ENCODE data around the gene SOAT2.
"Not testable (repeated sequence)": the region's sequence is repeated elsewhere in the genome, so short reads cannot be mapped to it uniquely, and the experiment has no call there.

The SOAT2 gene

GRCh38 chr12:53105256-53105655, 2.0 kb downstream of the SOAT2 start:
- FAIRE-seq, result no peak
- no peak for TF ChIP-seq POLR2AphosphoS5 (IDR thresholded peaks at IDR 0.05; ENCODE audit: low read depth, low read length)
- TF ChIP-seq TAF1 (IDR thresholded peaks at IDR 0.05; ENCODE audit: borderline replicate concordance, low read depth, low read length), result no peak
- no peak for TF ChIP-seq POLR2A (IDR thresholded peaks at IDR 0.05; ENCODE audit: low read depth, low read length)
- no peak for DNase-seq (ENCODE audit: insufficient read length)

DNA sequence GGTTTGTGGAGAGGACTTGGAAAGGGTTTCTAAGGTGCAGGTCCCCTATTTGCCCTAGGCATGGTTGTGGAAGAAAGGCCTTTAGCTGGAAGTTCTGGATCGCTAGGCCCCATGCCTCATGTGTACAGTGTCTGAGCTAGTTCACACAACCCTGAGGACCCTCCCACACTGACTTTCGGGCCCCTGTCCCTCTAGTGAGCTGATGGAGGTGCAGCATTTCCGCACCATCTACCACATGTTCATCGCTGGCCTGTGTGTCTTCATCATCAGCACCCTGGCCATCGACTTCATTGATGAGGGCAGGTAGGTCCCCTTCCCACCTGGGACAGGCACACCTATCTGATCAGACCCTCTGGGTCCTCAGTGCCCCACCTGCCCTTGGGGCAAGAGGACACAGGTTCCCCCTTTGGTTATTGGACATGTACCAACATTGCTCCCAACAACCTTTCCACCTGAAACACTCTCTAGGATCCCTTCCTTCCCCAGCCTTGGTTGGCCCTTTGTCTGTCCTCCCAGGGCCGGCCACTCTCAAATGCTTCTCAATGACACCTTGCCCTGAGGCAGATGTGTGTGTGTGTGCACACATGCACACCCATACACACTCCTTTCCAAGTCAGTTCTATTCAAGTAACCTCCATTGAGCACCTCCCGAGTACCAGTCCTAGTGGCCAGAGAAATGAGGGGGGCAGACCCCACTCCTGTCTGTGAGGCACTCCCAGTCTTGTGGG, 2.6 kb downstream of the SOAT2 start:
- FAIRE-seq, result no peak
- no peak for DNase-seq (ENCODE audit: insufficient read length)
- TF ChIP-seq TAF1 (IDR thresholded peaks at IDR 0.05; ENCODE audit: borderline replicate concordance, low read depth, low read length) (no peak), POLR2A (IDR thresholded peaks at IDR 0.05; ENCODE audit: low read depth, low read length) (no peak)

DNA sequence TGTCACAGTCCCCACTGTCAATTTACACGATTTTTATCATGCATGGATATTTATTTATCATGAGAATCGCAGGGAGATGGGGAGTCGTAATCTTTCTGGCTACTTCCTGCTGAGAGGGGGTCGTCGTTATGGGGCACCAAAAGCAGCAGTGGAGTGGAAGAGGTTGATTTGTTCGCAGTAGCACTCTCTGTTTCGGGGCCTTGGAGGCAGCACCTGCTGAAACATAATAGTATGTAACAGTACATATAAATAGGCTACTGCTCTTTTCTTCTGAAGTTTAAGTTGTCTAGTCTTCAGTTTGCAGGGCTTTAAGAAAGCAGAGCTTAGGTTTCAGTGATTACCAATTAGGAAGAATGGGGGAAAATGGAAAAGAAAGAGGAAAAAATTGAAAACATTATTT, 3.8 kb downstream of the SOAT2 start:
- FAIRE-seq, result no peak
- TF ChIP-seq POLR2AphosphoS5 (IDR thresholded peaks at IDR 0.05; ENCODE audit: low read depth, low read length), result no peak
- TF ChIP-seq TAF1 (IDR thresholded peaks at IDR 0.05; ENCODE audit: borderline replicate concordance, low read depth, low read length), result no peak
- TF ChIP-seq POLR2A (IDR thresholded peaks at IDR 0.05; ENCODE audit: low read depth, low read length), result no peak

DNA sequence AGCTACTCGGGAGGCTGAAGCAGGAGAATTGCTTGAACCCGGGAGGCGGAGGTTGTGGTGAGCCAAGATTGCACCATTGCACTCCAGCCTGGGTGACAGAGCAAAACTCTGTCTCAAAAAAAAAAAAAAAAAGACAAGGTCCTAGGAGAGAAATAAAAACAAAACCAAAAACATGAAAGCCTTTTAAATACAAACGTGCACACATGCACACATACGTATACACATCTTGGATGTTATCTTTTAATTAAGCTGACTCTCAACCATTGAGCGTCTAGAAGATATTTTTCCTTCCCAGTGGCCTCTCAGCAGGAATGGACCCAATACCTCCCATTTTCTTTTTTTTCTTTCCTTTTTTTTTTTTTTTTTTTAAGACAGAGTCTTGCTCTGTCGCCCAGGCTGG, 9.1 kb downstream of the SOAT2 start:
- DNase-seq (ENCODE audit: insufficient read length); FAIRE-seq: not testable (repeated sequence)

More for the DNA sequence above, 3.8 kb downstream of the SOAT2 start:
- no peak for DNase-seq (ENCODE audit: insufficient read length)

DNA sequence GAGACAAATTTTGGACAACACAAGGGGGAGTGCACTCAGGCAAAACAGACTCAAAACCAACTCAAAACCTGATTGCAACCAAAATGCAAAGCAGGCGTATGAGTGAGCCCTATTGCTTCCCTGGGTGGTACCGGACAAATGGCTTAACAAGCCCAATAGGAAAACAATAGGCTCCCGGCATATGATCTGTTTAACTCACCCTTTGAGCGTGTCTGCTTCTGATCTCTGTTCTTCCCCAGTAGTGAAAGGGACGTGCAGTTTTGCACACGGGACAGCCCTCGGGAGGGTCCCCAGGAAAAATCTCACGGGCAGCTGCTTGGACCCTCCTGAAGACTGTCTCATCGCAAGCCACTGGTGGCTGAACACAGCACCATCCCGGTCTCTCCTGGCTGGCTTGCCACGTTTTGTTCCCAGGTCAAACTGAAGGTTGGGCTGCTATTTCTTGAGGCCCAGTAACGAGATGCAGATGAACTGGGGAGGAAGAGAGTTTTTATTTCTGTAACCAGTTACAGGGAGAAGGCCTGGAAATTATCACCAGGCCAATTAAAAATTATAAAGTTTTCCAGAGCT, 9.9 kb downstream of the SOAT2 start:
- FAIRE-seq, result no peak
- TF ChIP-seq TAF1 (IDR thresholded peaks at IDR 0.05; ENCODE audit: borderline replicate concordance, low read depth, low read length) (no peak), POLR2AphosphoS5 (IDR thresholded peaks at IDR 0.05; ENCODE audit: low read depth, low read length) (no peak), POLR2A (IDR thresholded peaks at IDR 0.05; ENCODE audit: low read depth, low read length) (no peak)
- DNase-seq (ENCODE audit: insufficient read length), result no peak

DNA sequence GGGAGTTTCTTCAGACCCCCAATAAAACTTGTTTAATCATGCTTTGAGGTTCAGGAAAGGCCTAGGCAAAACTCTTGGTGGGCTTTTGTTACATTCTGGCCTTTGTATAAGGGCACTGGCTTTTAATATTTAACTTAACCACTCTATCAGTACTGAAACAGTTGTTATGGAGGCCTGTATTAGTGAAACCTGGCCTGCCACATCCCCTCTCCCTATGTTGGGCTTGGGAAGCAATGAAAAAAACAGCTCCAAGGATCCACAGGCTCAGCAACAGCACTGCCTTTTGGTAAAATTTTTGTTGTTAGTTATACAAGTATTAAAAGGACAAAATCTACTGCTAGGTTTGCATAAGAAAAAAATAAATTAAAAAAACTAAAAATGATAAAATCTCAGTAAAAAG, 10.7 kb downstream of the SOAT2 start:
- DNase-seq (ENCODE audit: insufficient read length) (no peak), FAIRE-seq (no peak)
- TF ChIP-seq POLR2A (IDR thresholded peaks at IDR 0.05; ENCODE audit: low read depth, low read length) (no peak), TAF1 (IDR thresholded peaks at IDR 0.05; ENCODE audit: borderline replicate concordance, low read depth, low read length) (no peak), POLR2AphosphoS5 (IDR thresholded peaks at IDR 0.05; ENCODE audit: low read depth, low read length) (no peak)

- DNase-seq (ENCODE audit: insufficient read length) (no peak), FAIRE-seq (no peak)
- TF ChIP-seq POLR2A (IDR thresholded peaks at IDR 0.05; ENCODE audit: low read depth, low read length) (no peak), TAF1 (IDR thresholded peaks at IDR 0.05; ENCODE audit: borderline replicate concordance, low read depth, low read length) (no peak), POLR2AphosphoS5 (IDR thresholded peaks at IDR 0.05; ENCODE audit: low read depth, low read length) (no peak)
Measured at GRCh38 chr12:53115112-53115890, 12.0 kb downstream of the SOAT2 start.

DNA sequence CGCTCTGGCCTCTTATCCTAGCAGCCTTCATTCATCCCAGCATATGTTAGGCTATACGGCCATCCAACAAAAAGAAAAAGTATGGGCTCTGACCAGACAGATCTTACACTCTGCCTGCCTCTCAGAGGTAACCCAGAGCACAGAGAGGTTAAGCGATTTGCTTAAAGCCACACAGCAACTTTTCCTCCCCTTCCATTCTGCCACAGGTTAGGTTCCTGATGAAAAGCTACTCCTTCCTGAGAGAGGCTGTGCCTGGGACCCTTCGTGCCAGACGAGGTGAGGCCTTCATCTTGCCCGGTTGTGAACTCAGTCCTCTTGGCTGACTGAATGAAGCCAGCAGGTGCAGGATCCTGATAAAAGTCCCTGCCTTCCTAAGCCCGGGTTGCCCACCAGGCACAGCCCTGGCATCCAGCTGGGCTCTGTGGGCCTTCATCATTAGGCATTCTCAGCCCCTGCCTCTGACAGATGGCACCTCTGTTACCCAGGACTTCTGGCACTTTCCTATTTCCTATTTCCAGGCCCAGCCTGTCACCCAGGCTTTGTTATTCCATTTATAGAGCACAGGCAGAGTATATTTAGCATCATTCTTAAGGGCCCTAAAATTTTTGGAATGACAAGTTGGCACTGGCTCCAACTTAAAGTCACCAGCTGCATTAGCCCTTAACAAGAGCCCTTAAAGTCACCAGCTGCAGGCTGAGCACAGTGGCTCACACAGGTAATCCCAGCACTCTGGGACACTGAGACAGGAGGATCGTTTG, 12.8 kb downstream of the SOAT2 start:
- FAIRE-seq, result no peak
- DNase-seq (ENCODE audit: insufficient read length), result no peak
- TF ChIP-seq POLR2AphosphoS5 (IDR thresholded peaks at IDR 0.05; ENCODE audit: low read depth, low read length) (no peak), POLR2A (IDR thresholded peaks at IDR 0.05; ENCODE audit: low read depth, low read length) (no peak), TAF1 (IDR thresholded peaks at IDR 0.05; ENCODE audit: borderline replicate concordance, low read depth, low read length) (no peak)

DNA sequence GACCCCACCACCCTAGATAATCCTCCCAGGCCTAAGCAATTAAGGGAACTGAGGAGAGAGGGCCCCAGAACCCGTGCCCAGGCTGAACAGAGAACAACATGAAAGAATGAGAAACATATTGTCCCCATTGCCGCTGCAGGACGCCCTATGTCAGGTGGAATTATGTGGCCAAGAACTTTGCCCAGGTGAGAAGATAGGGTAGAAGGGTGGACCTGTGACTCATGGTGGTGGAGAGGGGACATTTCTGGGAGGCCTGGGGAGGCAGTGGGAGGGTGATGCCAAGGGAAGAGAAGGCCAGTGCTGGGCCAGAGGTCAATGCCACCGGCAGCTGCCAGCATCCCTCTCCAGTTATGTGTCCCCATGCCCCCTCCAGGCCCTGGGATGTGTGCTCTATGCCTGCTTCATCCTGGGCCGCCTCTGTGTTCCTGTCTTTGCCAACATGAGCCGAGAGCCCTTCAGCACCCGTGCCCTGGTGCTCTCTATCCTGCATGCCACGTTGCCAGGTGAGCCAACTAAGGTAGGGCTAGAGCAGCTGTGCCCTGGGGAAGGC, 15.5 kb downstream of the SOAT2 start:
- TF ChIP-seq POLR2A (IDR thresholded peaks at IDR 0.05; ENCODE audit: low read depth, low read length), result no peak
- no peak for TF ChIP-seq TAF1 (IDR thresholded peaks at IDR 0.05; ENCODE audit: borderline replicate concordance, low read depth, low read length)
- TF ChIP-seq POLR2AphosphoS5 (IDR thresholded peaks at IDR 0.05; ENCODE audit: low read depth, low read length), result no peak
- no peak for DNase-seq (ENCODE audit: insufficient read length)
- no peak for FAIRE-seq

GRCh38 chr12:53120685-53121525, 17.6 kb downstream of the SOAT2 start:
- no peak for DNase-seq (ENCODE audit: insufficient read length)
- no peak for TF ChIP-seq POLR2A (IDR thresholded peaks at IDR 0.05; ENCODE audit: low read depth, low read length)
- no peak for TF ChIP-seq POLR2AphosphoS5 (IDR thresholded peaks at IDR 0.05; ENCODE audit: low read depth, low read length)
- no peak for TF ChIP-seq TAF1 (IDR thresholded peaks at IDR 0.05; ENCODE audit: borderline replicate concordance, low read depth, low read length)
- FAIRE-seq, result no peak

All from GM12892 (cell line).